AG09309 (cell line): ENCODE measurements around the gene EVC2.

Source experiments
- DNase-seq: peaks from one replicate; pipeline ENCODE4 v3.0.0-alpha.2; 2010; ENCODE audit warnings: low read depth
- H3K4me3 ChIP-seq: 2 replicates; pipeline ENCODE4 v1.5.1; 2011; ENCODE audit warnings: mild to moderate bottlenecking, low read depth, low read length, moderate library complexity; ENCODE audit not compliant: control insufficient read depth
- CTCF ChIP-seq: IDR thresholded peaks from 2 replicates; pipeline ENCODE4 v1.5.1; 2011; ENCODE audit warnings: mild to moderate bottlenecking, low read depth, low read length, inconsistent platforms; ENCODE audit not compliant: insufficient read depth, control insufficient read depth; ENCODE audit errors: missing control alignments

The EVC2 gene

DNA sequence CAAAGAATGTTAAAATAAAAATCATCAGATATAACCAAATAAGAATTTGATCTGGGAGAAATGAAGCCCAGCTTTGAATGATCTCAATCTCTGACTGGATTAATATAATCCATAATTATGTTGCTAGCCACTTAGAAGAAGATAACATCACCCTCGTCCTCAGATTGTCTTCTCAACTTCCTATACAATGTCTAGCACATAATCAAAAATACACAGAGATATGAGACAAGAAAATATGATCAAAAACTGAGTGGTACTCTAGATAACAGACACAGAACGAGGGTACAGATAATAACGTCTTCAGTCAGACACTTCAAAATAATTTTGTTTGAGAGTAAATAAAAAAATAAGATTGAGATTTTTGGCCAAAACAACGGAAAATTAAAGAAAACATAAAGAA is 47.1 kb downstream of the EVC2 start:
- no peak for DNase-seq
- H3K4me3 ChIP-seq: no peak overlapping the region
- no peak for TF ChIP-seq CTCF

- TF ChIP-seq CTCF: no peak
- no peak for DNase-seq
- no peak overlapping the region for H3K4me3 ChIP-seq
Observed at GRCh38 chr4:5660185-5660584, 48.2 kb downstream of the EVC2 start.

DNA sequence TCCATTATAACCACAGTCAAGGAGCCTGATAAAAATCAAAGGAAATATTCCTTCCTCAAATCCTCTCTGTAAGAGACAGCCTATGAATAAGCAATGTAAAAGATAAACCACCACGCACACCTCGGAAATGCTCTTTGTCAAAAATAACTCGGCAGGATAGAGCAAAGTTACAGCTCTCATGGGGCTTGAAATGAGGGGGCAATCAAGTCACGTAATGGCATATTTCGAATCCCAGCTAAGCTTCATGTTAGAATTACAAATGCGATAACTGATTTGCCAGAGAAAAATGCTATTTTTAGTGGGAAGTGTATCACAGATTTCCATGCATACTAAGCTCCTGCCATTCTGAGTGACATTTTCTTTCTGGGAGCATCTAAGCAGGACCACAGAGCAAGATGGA is 49.4 kb downstream of the EVC2 start:
- H3K4me3 ChIP-seq: no peak overlapping the region
- DNase-seq: no peak
- no peak for TF ChIP-seq CTCF

DNA sequence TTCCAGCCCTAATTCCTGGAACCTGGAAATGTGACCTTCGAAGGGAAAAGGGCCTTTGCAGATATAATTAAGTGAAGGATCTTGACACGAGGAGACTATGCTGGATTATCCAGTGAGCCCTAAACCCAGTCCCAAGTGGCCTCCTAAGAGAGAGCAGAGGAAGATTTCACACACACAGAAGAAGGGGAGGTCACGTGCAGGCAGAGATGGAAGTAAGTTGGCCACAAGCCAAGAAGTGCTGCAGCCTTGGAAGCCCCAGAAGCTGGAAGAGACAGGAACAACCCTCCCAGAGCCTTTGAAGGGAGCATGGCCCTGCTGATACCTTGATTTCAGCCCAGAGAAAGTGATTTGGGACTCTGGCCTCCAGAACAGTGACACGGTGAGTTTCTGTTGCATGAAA is 51.9 kb downstream of the EVC2 start:
- no peak for DNase-seq
- TF ChIP-seq CTCF: no peak
- no peak overlapping the region for H3K4me3 ChIP-seq

GRCh38 chr4:5654791-5655190 is 53.6 kb downstream of the EVC2 start:
- TF ChIP-seq CTCF: no peak
- no peak overlapping the region for H3K4me3 ChIP-seq
- no peak for DNase-seq

- DNase-seq: no peak
- no peak overlapping the region for H3K4me3 ChIP-seq
- no peak for TF ChIP-seq CTCF
Observed at GRCh38 chr4:5651089-5651488, 57.3 kb downstream of the EVC2 start.

- H3K4me3 ChIP-seq: no peak overlapping the region
- DNase-seq: no peak
- no peak for TF ChIP-seq CTCF
Observed at GRCh38 chr4:5650040-5650439, 58.3 kb downstream of the EVC2 start.
